ENCODE data around the gene CELA2A. TPM values are rescaled to one million over a fixed set of nuclear protein-coding genes. Genes with fewer than 3 reads are reported as not detected.

Gene CELA2A
- total and polyA plus RNA-seq, 2 of the 13 experiments (the other 11 are each of a cell fraction or from before 2014, with no cell fraction given) = not detected

DNA sequence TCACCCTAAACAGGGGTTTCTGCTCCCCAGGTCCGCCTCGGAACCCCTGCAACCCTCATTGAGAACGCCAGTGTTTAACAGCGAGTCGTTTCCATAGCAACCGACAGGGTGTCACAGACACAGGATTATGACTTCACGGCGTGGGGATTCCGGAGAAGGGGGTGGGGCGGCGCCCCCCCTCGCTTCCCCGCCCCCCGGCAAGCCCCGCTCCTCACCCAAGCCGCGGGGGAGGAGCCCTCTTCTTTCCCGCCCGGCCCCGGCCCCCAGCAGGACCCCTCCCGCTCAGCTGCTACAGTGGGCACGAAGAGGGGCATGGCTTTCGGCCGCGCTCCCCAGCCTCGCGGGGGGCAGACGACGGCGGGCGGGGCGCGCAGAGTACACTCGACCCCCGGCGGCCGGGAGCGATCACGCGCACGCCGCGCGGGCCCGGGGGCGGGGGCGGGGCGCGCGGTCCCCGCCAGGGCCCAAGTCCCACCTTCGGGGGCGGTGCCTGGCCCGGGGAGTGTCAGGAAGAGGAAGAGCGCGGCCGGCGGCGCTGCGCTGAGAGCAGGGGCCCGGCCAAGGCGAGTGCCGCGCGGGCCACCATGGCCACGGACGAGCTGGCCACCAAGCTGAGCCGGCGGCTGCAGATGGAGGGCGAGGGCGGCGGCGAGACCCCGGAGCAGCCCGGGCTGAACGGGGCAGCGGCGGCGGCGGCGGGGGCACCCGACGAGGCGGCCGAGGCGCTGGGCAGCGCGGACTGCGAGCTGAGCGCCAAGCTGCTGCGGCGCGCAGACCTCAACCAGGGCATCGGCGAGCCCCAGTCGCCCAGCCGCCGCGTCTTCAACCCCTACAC is 46.9 kb upstream of the CELA2A start, which contains the start of gene EFHD2 (continued):
- no peak for TF ChIP-seq SRSF9 (IDR thresholded peaks at IDR 0.05; ENCODE audit: borderline replicate concordance, insufficient read depth, low read depth, low read length, poor library complexity, severe bottlenecking)
- TF ChIP-seq, protein P1, sequence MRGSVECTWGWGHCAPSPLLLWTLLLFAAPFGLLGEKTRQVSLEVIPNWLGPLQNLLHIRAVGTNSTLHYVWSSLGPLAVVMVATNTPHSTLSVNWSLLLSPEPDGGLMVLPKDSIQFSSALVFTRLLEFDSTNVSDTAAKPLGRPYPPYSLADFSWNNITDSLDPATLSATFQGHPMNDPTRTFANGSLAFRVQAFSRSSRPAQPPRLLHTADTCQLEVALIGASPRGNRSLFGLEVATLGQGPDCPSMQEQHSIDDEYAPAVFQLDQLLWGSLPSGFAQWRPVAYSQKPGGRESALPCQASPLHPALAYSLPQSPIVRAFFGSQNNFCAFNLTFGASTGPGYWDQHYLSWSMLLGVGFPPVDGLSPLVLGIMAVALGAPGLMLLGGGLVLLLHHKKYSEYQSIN (CRISPR knock-in tag; IDR thresholded peaks at IDR 0.05; ENCODE audit: borderline replicate concordance) = no peak
- TF ChIP-seq ZNF138 (CRISPR knock-in tag; IDR thresholded peaks at IDR 0.05; ENCODE audit: low read depth) = peak; percentile 55; the same call in 1 of the 2 replicates
- peak; percentile 46 for TF ChIP-seq ASH2L (IDR thresholded peaks at IDR 0.05; ENCODE audit: insufficient read length, low read depth, low read length)
- TF ChIP-seq, protein P2, sequence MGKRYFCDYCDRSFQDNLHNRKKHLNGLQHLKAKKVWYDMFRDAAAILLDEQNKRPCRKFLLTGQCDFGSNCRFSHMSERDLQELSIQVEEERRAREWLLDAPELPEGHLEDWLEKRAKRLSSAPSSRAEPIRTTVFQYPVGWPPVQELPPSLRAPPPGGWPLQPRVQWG (CRISPR knock-in tag; IDR thresholded peaks at IDR 0.05; ENCODE audit: borderline replicate concordance, low read depth) = no peak
- no peak for TF ChIP-seq EHMT2 (IDR thresholded peaks at IDR 0.05; ENCODE audit: borderline replicate concordance, low read depth, low read length)
- TF ChIP-seq, protein P3, sequence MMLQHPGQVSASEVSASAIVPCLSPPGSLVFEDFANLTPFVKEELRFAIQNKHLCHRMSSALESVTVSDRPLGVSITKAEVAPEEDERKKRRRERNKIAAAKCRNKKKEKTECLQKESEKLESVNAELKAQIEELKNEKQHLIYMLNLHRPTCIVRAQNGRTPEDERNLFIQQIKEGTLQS (CRISPR knock-in tag; IDR thresholded peaks at IDR 0.05) = no peak
- no peak for TF ChIP-seq HDAC6 (IDR thresholded peaks at IDR 0.05; ENCODE audit: low read depth, low read length)
- TF ChIP-seq, protein P4, sequence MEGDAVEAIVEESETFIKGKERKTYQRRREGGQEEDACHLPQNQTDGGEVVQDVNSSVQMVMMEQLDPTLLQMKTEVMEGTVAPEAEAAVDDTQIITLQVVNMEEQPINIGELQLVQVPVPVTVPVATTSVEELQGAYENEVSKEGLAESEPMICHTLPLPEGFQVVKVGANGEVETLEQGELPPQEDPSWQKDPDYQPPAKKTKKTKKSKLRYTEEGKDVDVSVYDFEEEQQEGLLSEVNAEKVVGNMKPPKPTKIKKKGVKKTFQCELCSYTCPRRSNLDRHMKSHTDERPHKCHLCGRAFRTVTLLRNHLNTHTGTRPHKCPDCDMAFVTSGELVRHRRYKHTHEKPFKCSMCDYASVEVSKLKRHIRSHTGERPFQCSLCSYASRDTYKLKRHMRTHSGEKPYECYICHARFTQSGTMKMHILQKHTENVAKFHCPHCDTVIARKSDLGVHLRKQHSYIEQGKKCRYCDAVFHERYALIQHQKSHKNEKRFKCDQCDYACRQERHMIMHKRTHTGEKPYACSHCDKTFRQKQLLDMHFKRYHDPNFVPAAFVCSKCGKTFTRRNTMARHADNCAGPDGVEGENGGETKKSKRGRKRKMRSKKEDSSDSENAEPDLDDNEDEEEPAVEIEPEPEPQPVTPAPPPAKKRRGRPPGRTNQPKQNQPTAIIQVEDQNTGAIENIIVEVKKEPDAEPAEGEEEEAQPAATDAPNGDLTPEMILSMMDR (CRISPR knock-in tag; IDR thresholded peaks at IDR 0.05) = peak; percentile 16; the same call in 1 of the 2 replicates
- no peak for TF ChIP-seq NCOA5 (CRISPR knock-in tag; IDR thresholded peaks at IDR 0.05)
- TF ChIP-seq RXRA (CRISPR knock-in tag; IDR thresholded peaks at IDR 0.05) = no peak
- no peak for TF ChIP-seq PAX8 (CRISPR knock-in tag; IDR thresholded peaks at IDR 0.05; ENCODE audit: borderline replicate concordance)
- TF ChIP-seq KDM5A (IDR thresholded peaks at IDR 0.05; ENCODE audit: borderline replicate concordance, low read length) = no peak
- TF ChIP-seq ZNF549 (CRISPR knock-in tag; IDR thresholded peaks at IDR 0.05) = no peak
- no peak for TF ChIP-seq ATF7-NPFF (CRISPR knock-in tag; IDR thresholded peaks at IDR 0.05; ENCODE audit: low read depth)
- TF ChIP-seq, protein P5, sequence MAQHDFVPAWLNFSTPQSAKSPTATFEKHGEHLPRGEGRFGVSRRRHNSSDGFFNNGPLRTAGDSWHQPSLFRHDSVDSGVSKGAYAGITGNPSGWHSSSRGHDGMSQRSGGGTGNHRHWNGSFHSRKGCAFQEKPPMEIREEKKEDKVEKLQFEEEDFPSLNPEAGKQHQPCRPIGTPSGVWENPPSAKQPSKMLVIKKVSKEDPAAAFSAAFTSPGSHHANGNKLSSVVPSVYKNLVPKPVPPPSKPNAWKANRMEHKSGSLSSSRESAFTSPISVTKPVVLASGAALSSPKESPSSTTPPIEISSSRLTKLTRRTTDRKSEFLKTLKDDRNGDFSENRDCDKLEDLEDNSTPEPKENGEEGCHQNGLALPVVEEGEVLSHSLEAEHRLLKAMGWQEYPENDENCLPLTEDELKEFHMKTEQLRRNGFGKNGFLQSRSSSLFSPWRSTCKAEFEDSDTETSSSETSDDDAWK (CRISPR knock-in tag; IDR thresholded peaks at IDR 0.05) = no peak
- TF ChIP-seq MEIS2 (CRISPR knock-in tag; IDR thresholded peaks at IDR 0.05) = peak; percentile 60; the same call in 1 of the 2 replicates
- TF ChIP-seq, protein P6, sequence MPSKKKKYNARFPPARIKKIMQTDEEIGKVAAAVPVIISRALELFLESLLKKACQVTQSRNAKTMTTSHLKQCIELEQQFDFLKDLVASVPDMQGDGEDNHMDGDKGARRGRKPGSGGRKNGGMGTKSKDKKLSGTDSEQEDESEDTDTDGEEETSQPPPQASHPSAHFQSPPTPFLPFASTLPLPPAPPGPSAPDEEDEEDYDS (CRISPR knock-in tag; IDR thresholded peaks at IDR 0.05) = no peak
- TF ChIP-seq DNMT3B (CRISPR knock-in tag; conservative IDR thresholded peaks at IDR 0.05) = no peak
- TF ChIP-seq ZNF776 (CRISPR knock-in tag; IDR thresholded peaks at IDR 0.05) = peak; percentile 31; the same call in 1 of the 2 replicates

Data from HepG2 (cell line).